Karpas-422 (cell line): ENCODE results near the gene LRP1B. TPM values are rescaled to one million over a fixed set of nuclear protein-coding genes. Genes with fewer than 3 reads are reported as not detected.

Experiments
- DNase-seq: peaks from one replicate; pipeline ENCODE4 v3.0.0-alpha.2; 2015
- H2AFZ ChIP-seq: fragments of 200-600 bp; sonication (generic); 2 replicates; pipeline ENCODE4 v1.6.1; 2014; ENCODE audit warnings: antibody characterized with exemption, low read length, mixed read lengths
- H3K27ac ChIP-seq: fragments of 200-600 bp; sonication (generic); 2 replicates; pipeline ENCODE4 v1.5.1; 2014; ENCODE audit warnings: mild to moderate bottlenecking, low read length, moderate library complexity
- H3K27me3 ChIP-seq: fragments of 200-600 bp; sonication (generic); 2 replicates; pipeline ENCODE4 v1.6.1; 2014; ENCODE audit warnings: low read length, mixed read lengths
- H3K36me3 ChIP-seq: fragments of 200-600 bp; sonication (generic); 2 replicates; pipeline ENCODE4 v1.6.1; 2014; ENCODE audit warnings: low read length, mixed read lengths; ENCODE audit not compliant: insufficient read depth
- H3K4me1 ChIP-seq: fragments of 200-600 bp; sonication (generic); 2 replicates; pipeline ENCODE4 v1.6.1; 2014; ENCODE audit warnings: mild to moderate bottlenecking, low read length, mixed read lengths
- H3K4me2 ChIP-seq: fragments of 200-600 bp; sonication (generic); 2 replicates; pipeline ENCODE4 v1.6.1; 2014; ENCODE audit warnings: low read length, low read depth, mild to moderate bottlenecking; ENCODE audit not compliant: poor library complexity, severe bottlenecking
- H3K4me3 ChIP-seq: fragments of 200-600 bp; sonication (generic); 2 replicates; pipeline ENCODE4 v1.5.1; 2014; ENCODE audit warnings: mild to moderate bottlenecking, antibody characterized with exemption, low read length, mixed read lengths
- H3K79me2 ChIP-seq: fragments of 200-600 bp; sonication (generic); 2 replicates; pipeline ENCODE4 v1.6.1; 2014; ENCODE audit warnings: mild to moderate bottlenecking, low read length, mixed read lengths
- H3K9ac ChIP-seq: fragments of 200-600 bp; sonication (generic); 2 replicates; pipeline ENCODE4 v1.6.0; 2014; ENCODE audit warnings: low read length
- H3K9me2 ChIP-seq: fragments of 200-600 bp; sonication (generic), shearing (Covaris generic); replicated peaks from 2 replicates; pipeline ENCODE4 v1.6.0; 2014; ENCODE audit warnings: mild to moderate bottlenecking, low read length, moderate library complexity; ENCODE audit not compliant: insufficient read depth
- H3K9me3 ChIP-seq: fragments of 300-700, 200-600 bp; sonication (generic); 2 replicates; pipeline ENCODE4 v1.6.1; 2014; ENCODE audit warnings: low read length, mixed read lengths
- H4K20me1 ChIP-seq: fragments of 200-600 bp; sonication (generic); 2 replicates; pipeline ENCODE4 v1.6.1; 2014; ENCODE audit warnings: mild to moderate bottlenecking, antibody characterized with exemption, low read length, low read depth; ENCODE audit not compliant: insufficient read depth
- total RNA-seq: library from RNA; depleted of rRNA; stranded (reverse); fragments of >200 nt; shearing (Covaris generic); gene quantifications from 2 replicates; pipeline ENCODE4 v1.2.3, GENCODE V29; 2014; ENCODE audit warnings: low replicate concordance

Gene LRP1B
- total RNA-seq, 1 experiment from 2014 or later = not detected

DNA sequence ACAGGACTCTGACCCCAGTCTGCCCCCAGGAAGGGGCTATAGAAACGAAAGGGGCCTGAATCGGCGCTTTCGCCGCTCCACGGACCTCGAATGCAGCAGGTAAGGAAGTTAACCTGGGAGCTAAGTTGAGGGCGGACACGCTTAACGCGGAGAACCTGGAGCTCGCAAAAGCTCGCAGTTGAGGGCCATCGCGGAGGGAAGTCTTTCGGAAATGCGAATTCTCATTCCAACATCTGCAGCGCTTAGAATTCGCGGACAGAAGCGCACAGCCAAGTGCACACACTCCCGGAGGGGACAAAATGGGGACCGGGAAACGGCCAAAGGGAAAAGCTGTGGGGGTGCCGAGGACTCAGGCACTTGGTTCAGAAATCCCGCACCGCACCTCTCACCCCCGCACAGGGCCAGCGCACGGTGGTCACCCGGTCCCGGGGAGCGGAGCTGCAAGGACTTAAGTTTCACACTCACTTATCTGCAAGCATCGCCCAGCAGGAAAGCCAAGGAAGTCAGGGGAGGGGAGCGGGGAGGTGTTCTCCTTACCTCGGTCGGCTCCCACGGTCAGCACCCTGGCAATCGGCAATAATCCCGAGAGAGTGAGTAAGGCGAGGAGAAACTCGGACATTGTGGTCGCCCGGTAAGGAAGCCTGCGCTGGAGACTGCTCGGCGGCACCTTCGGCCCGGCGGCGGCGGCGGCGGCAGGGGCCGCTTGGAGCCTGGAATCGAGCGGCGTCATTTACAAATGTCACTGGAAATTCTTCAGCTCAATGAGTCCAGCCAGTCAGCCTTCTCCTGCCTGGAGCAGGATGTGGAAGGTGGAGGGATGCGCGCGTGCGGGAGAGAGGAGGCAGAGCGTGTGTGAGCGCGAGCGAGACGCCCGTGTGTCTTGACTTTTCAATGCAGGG lies 456 bp downstream of the LRP1B start:
- Histone ChIP-seq H3K36me3 (no peaks in the 10 kb centered on the region), H2AFZ (no peak overlapping the region), H3K9me3 (no peaks in the 10 kb centered on the region; the same call in none of the 2 replicates), H3K4me3 (no peak overlapping the region), H3K4me2 (no peak overlapping the region), H3K9me2 (no peaks in the 10 kb centered on the region), H3K79me2 (no peaks in the 10 kb centered on the region), H3K9ac (no peak overlapping the region), H3K27me3 (no peaks in the 10 kb centered on the region), H3K4me1 (no peaks in the 10 kb centered on the region), H3K27ac (no peak overlapping the region), H4K20me1 (no peaks in the 10 kb centered on the region)
- no peak for DNase-seq

GRCh38 chr2:142128105-142128504 lies 2.7 kb downstream of the LRP1B start:
- no peaks in the 10 kb centered on the region for H3K79me2 ChIP-seq
- no peaks in the 10 kb centered on the region for H3K4me1 ChIP-seq
- DNase-seq = no peak
- H3K4me2 ChIP-seq = no peak overlapping the region
- H3K36me3 ChIP-seq = no peaks in the 10 kb centered on the region
- no peak overlapping the region for H3K9ac ChIP-seq
- no peaks in the 10 kb centered on the region for H4K20me1 ChIP-seq
- no peaks in the 10 kb centered on the region for H3K9me2 ChIP-seq
- H3K27me3 ChIP-seq = no peaks in the 10 kb centered on the region
- no peaks in the 10 kb centered on the region; the same call in none of the 2 replicates for H3K9me3 ChIP-seq
- no peak overlapping the region for H3K27ac ChIP-seq
- no peak overlapping the region for H2AFZ ChIP-seq
- H3K4me3 ChIP-seq = no peak overlapping the region

DNA sequence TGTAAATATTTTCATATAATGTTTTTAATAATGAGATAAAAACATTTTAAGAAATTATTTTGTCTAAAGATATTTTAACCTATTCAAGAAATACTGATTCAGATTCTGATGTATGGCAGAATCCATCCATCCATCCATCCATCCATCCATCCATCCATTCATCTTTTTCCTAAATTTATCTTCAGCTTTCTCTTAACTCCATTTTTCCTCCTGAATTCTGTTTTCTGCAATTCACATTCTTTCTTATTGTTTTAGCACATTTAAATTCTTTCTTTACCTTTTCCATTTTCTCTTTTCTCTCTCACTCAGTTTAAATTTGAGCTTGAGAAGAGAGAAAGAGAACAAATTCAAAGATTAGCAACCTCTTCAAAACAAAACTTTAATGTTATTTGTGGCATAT lies 3.6 kb downstream of the LRP1B start:
- no peaks in the 10 kb centered on the region for H3K4me1 ChIP-seq
- H2AFZ ChIP-seq = no peak overlapping the region
- no peak overlapping the region for H3K27ac ChIP-seq
- H3K4me2 ChIP-seq = no peak overlapping the region
- H3K36me3 ChIP-seq = no peaks in the 10 kb centered on the region
- no peaks in the 10 kb centered on the region for H4K20me1 ChIP-seq
- H3K9ac ChIP-seq = no peak overlapping the region
- H3K9me2 ChIP-seq = no peaks in the 10 kb centered on the region
- H3K4me3 ChIP-seq = no peak overlapping the region
- H3K79me2 ChIP-seq = no peaks in the 10 kb centered on the region
- DNase-seq = no peak
- no peaks in the 10 kb centered on the region for H3K27me3 ChIP-seq
- no peaks in the 10 kb centered on the region; the same call in none of the 2 replicates for H3K9me3 ChIP-seq

GRCh38 chr2:142124706-142125105 lies 6.1 kb downstream of the LRP1B start:
- H3K9me2 ChIP-seq = no peaks in the 10 kb centered on the region
- H4K20me1 ChIP-seq = no peaks in the 10 kb centered on the region
- no peaks in the 10 kb centered on the region for H3K36me3 ChIP-seq
- no peaks in the 10 kb centered on the region for H3K4me1 ChIP-seq
- H3K4me3 ChIP-seq = no peak overlapping the region
- H3K79me2 ChIP-seq = no peaks in the 10 kb centered on the region
- DNase-seq = no peak
- H3K4me2 ChIP-seq = no peak overlapping the region
- no peaks in the 10 kb centered on the region; the same call in 1 of the 2 replicates for H3K9me3 ChIP-seq
- no peaks in the 10 kb centered on the region for H3K27me3 ChIP-seq
- no peak overlapping the region for H3K9ac ChIP-seq
- H3K27ac ChIP-seq = no peak overlapping the region
- H2AFZ ChIP-seq = no peak overlapping the region

DNA sequence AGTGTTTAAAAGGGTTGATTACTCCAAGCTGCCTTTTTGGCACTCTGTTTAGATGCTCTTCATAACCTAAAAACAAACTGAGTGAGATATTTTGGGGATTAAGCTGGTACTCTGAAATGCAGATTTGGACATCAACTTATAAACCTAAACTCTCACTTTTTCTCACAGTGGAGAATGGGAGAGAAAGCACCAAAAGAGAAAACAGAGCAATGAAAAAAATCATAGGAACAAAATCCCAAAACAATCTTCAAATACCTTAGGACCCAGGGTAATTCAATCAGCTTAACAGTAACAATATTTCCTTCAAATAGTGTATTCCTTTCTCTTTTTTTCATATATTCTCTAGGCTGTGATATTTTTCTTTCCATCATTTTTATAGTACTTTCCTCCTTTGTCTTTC lies 11.5 kb downstream of the LRP1B start:
- no peaks in the 10 kb centered on the region for H3K9me2 ChIP-seq
- no peak overlapping the region for H3K9ac ChIP-seq
- no peaks in the 10 kb centered on the region for H3K4me1 ChIP-seq
- H3K4me2 ChIP-seq = no peak overlapping the region
- no peak overlapping the region for H3K27ac ChIP-seq
- no peak overlapping the region for H2AFZ ChIP-seq
- H3K4me3 ChIP-seq = no peak overlapping the region
- peaks cover 7% of the 10 kb centered on the region; the same call in 1 of the 2 replicates for H3K9me3 ChIP-seq
- no peak for DNase-seq
- H3K27me3 ChIP-seq = no peaks in the 10 kb centered on the region
- H3K36me3 ChIP-seq = no peaks in the 10 kb centered on the region
- H4K20me1 ChIP-seq = no peaks in the 10 kb centered on the region
- no peaks in the 10 kb centered on the region for H3K79me2 ChIP-seq

DNA sequence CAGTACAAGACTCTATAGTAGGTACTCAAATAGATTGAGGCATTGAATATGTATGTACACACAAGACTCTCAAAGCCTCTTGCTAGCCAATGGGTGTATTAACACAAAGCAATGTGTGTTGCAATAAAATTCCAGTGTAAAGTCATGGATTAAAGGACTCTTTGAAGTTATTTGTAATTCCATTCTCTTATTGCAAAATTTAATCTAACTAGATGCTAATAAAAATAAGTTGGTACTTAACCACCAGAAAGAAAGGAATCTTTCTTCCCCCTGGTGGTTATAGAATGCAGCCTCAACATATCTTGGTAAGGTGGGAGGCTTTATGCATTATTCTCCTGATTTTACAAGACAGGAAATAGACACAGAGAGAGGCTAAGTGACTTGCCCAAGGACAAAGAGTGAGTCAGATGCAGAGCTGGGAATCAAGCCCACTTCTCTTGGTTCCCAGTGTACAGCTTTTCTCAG lies 18.0 kb downstream of the LRP1B start:
- Histone ChIP-seq H4K20me1 (no peaks in the 10 kb centered on the region), H3K36me3 (no peaks in the 10 kb centered on the region), H3K9me3 (peaks cover 18% of the 10 kb centered on the region), H3K9ac (no peak overlapping the region), H3K9me2 (no peaks in the 10 kb centered on the region), H3K27me3 (no peaks in the 10 kb centered on the region), H3K79me2 (no peaks in the 10 kb centered on the region), H3K4me2 (no peak overlapping the region), H3K4me1 (no peaks in the 10 kb centered on the region), H2AFZ (no peak overlapping the region), H3K4me3 (no peak overlapping the region), H3K27ac (no peak overlapping the region)
- DNase-seq = no peak

GRCh38 chr2:142104134-142104758 lies 26.6 kb downstream of the LRP1B start:
- Histone ChIP-seq H3K27me3 (no peaks in the 10 kb centered on the region), H3K9me3 (peaks cover 24% of the 10 kb centered on the region), H3K36me3 (no peaks in the 10 kb centered on the region), H3K9me2 (no peaks in the 10 kb centered on the region), H4K20me1 (no peaks in the 10 kb centered on the region), H2AFZ (no peak overlapping the region), H3K27ac (no peak overlapping the region), H3K79me2 (no peaks in the 10 kb centered on the region), H3K4me2 (no peak overlapping the region), H3K9ac (no peak overlapping the region), H3K4me3 (no peak overlapping the region), H3K4me1 (no peaks in the 10 kb centered on the region)
- no peak for DNase-seq

GRCh38 chr2:142100970-142101369 lies 29.8 kb downstream of the LRP1B start:
- Histone ChIP-seq H3K27me3 (no peaks in the 10 kb centered on the region), H3K79me2 (no peaks in the 10 kb centered on the region), H3K9ac (no peak overlapping the region), H3K4me3 (no peak overlapping the region), H3K4me2 (no peak overlapping the region), H3K9me2 (no peaks in the 10 kb centered on the region), H2AFZ (no peak overlapping the region), H3K9me3 (peaks cover 31% of the 10 kb centered on the region), H4K20me1 (no peaks in the 10 kb centered on the region), H3K4me1 (no peaks in the 10 kb centered on the region), H3K27ac (no peak overlapping the region), H3K36me3 (no peaks in the 10 kb centered on the region)
- DNase-seq = no peak
